A549 treated with DMSO at 1 μM for 4 hours (cell line): ENCODE data around the gene NME9. TPM values are rescaled to one million over a fixed set of nuclear protein-coding genes. Genes with fewer than 3 reads are reported as not detected.

ENCODE experiments used
- total RNA-seq: library from RNA; stranded (reverse); fragments of 200-300 nt; extraction: Qiagen RNA extraction; gene quantifications from 5 replicates; pipeline ENCODE4 v1.2.3, GENCODE V29; 2022; ENCODE audit warnings: low read depth

NME9 gene, protein sequence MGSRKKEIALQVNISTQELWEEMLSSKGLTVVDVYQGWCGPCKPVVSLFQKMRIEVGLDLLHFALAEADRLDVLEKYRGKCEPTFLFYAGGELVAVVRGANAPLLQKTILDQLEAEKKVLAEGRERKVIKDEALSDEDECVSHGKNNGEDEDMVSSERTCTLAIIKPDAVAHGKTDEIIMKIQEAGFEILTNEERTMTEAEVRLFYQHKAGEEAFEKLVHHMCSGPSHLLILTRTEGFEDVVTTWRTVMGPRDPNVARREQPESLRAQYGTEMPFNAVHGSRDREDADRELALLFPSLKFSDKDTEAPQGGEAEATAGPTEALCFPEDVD
- not detected in 5 replicates for total RNA-seq

DNA sequence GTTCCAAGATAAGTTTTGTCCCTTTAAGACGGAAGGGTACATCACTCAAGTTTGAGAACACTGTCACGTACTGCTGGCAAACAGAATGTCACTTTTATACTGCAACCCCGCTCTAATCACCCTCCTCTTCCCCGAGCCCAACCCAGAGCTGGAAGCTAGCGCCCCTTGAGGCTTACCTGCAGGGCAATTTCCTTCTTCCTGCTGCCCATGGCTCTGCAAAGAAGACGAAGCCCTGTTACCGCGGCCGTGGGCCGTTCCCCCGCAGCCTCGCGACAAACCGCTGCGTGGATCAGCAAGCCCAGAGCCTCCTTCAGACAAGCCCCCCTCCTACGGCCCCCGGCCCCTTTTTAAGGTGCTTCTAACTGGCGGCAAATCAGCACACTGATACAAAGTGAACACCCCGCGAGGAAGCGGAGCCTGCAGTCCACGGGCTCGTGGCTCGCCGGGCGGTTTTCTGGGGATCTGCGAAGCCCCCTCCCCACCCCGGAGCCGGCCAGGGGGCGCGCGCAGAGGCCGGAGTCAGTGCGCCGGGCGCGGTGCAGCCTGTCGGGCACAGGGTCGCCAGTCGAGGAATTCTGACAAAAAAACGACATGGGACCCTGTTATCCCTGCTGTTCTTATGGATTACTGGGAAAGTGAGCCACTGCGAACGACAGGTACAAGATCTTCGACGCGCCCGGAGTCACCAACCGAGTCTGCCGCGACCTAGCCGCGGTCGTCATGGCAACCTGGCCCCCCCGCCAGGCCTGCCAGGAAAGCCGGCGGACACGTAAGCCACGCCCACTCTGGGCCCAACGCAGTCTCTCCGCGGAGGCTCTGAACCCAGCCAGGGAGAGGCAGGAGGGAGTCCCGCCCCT is at the start of gene NME9:
TSS of gene NME9 (minus strand) at position 725 of the 857 bp plus-strand sequence. CDS start at position 209, 516 bp downstream.

DNA sequence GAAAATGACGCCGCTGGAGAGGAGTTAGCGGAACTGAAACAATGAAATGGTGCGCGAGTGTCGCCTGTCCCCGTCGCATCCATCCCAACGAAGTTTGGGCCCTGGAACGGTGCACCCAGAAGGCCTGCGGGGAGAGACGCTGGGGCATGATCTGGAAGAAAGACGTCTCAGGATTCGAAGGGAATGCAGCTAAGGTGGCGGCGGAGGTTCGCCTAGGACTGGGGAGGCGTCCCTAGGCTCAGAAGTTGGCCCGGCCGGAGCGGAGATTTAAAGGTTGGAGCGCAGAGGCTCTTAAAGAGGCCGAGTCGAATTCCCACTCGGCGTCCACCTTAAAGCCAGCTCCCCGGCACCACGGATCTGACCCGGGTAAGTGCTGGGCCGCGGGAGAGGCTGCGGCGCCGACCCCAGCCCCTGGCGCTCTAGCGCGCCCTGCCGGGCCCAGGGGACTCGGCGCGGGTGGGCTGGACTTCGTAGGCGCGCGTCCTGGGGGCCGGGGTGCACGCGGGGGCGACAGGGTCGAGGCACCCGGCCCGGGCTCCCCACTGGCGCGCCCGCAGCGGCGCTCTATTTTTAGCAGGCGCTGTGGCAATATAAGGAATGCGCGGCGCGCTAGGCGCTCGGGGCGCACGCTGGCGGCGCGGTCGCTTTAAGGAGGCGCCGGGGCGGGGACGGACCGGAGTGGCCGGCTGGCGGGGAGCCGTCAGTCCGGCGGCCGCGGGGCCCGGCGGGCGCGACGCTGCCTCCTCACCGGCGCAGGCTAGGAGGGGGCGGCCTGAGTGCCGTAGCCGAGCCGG is 18.5 kb upstream of the NME9 start, which contains the start of gene MRAS:
TSS of gene MRAS (plus strand) at position 620 of the 794 bp plus-strand sequence. CDS start 24,305 bp downstream, outside the sequence.

Other genes starting within 250 kb of the NME9 start
- gene DZIP1L, start 214.2 kb downstream of the NME9 start, total RNA-seq, result 5.7 to 6.8 TPM (median 6.6 TPM) in 5 replicates
- not detected in 5 replicates for gene A4GNT, start 197.5 kb downstream of the NME9 start, total RNA-seq
- gene DBR1, start 154.9 kb downstream of the NME9 start, total RNA-seq, result 12.5 to 13.4 TPM (median 13.1 TPM) in 5 replicates
- 20.2 to 27.4 TPM (median 24.9 TPM) in 5 replicates for gene ARMC8, start 142.6 kb downstream of the NME9 start, total RNA-seq
- gene MRAS, start 18.7 kb upstream of the NME9 start, total RNA-seq, result 8.0 to 12.1 TPM (median 10.5 TPM) in 5 replicates
- 0.56 to 1.0 TPM (median 0.78 TPM) in 5 replicates for gene ESYT3, start 104.8 kb upstream of the NME9 start, total RNA-seq